Activated T-cell treated with anti-CD3 and anti-CD28 coated beads for 48 hours (primary cell): ENCODE data around the gene GRSF1.
"Not testable (repeated sequence)": the region's sequence is repeated elsewhere in the genome, so short reads cannot be mapped to it uniquely, and the experiment has no call there.

ENCODE experiments used
- DNase-seq: peaks from one replicate; pipeline ENCODE4 v3.0.0-alpha.2; 2020; ENCODE audit warnings: low read depth

The GRSF1 gene

GRCh38 chr4:70833675-70834074, 6.0 kb downstream of the GRSF1 start:
- DNase-seq, result no peak

- DNase-seq, result no peak
These were observed 8.4 kb downstream of the GRSF1 start for GRCh38 chr4:70831293-70831692.

GRCh38 chr4:70830054-70830453, 9.6 kb downstream of the GRSF1 start:
- DNase-seq, result no peak

GRCh38 chr4:70829492-70829891, 10.2 kb downstream of the GRSF1 start:
- no peak for DNase-seq

DNA sequence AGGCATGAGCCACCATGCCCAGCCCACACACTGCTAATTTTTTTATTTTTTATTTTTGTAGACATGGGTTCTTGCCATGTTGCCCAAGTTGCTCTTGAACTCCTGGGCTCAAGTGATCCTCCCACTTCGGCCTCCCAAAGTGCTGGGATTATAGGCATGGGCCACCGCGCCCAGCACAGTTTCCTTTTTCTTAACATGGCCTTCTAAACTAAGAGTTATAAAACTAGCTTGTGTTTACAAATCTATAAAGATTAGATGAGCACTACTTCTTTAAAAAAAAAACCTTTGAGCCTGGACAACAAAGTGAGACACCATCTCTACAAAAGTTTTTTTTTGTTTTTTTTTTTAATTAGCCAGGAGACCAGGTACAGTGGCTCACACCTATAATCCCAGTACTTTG, 10.7 kb downstream of the GRSF1 start:
- DNase-seq, result no peak

GRCh38 chr4:70818921-70819320, 20.8 kb downstream of the GRSF1 start:
- DNase-seq, result no peak

- no peak for DNase-seq
These were observed 21.4 kb downstream of the GRSF1 start for GRCh38 chr4:70818173-70818855.

DNA sequence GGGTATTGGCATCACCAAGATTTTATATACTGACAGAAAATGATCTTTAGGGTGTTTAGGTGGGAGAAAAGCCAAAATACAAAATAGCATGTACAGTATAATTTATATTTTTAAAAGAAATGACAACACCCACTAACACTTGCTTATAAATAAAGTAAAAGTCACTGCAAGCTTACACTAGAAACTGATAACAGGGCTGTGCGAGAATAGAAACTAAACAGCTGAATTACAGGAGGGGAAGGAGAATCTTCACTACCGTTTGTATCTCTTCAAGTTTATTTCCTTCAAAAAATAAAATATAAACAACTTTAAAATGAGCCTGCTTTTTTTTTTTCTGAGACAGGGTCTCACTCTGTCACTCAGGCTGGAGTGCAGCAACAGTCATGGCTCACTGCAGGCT, 22.8 kb downstream of the GRSF1 start:
- DNase-seq, result no peak

- DNase-seq, result no peak
These were observed 24.3 kb downstream of the GRSF1 start for GRCh38 chr4:70815370-70815769.

DNA sequence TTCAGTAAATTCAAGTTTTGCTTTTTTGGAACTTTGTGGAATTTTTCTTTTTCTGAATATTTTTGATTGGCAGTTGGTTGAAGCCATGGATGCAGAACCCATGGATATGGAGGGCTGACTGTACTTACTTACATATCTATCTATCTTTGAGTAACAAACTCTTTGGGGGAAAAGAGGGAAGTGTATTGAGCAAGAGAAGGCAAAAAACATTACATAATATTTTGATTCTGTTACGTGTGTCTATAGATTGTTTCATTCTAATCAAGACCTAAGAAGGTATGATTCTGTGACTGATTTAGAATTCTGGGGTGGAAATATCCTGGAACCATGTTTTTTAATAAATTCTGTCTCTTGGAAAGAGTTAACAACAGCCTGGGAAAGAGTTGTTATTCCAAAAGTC, 31.5 kb downstream of the GRSF1 start:
- DNase-seq, result no peak

DNA sequence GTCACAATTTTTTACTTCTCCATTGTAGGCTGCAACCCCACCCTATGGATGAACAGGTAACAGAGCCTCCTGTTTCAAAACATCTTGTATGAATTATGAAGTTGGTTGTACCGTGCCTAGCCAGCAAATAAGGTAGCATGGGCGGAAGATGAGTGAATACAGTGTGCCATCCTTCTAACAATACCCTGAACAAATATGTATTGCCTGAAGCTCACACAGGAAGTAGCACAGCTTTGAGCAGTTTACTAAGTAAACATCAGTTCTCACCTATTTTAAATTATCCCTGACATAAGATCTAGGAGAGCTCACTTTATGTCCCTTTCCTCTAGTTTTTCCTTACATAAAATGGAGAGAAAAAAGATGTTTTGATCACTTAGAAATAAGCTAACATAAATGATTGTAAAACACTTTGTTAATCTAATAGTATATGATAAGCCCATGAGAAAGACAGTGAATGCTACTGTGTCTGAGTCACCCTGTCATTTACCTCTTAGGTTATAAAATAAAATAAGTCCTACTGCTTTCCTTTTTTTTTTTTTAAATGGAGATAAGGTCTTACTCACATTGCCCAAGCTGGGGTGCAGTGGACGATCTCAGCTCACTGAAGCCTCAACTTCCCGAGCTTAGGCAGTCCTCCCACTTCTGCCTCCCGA, 36.6 kb downstream of the GRSF1 start:
- no peak for DNase-seq

GRCh38 chr4:70801265-70801809, 38.4 kb downstream of the GRSF1 start:
- DNase-seq, result peak; percentile 3

- no peak for DNase-seq
These were observed 46.1 kb downstream of the GRSF1 start for GRCh38 chr4:70793626-70794025.

GRCh38 chr4:70788733-70789132, 51.0 kb downstream of the GRSF1 start:
- DNase-seq, result no peak

DNA sequence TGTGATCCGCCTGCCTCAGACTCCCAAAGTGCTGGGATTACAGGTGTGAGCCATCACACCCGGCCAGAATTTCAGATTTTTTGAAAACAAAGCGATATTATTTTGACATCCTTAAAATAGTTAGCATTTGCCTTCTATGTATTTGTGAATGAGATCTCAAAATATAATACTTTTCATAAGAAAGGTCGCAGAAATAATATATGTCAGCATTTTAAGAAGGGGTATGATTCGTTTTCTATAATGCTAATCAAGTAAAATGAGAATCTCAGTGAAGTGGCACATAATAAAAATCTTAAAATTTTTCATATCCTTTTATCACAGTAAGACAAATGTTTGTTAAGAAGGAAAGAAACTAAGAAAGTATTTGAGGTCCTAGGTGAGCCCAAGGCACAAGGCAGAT, 52.2 kb downstream of the GRSF1 start:
- DNase-seq, result no peak

DNA sequence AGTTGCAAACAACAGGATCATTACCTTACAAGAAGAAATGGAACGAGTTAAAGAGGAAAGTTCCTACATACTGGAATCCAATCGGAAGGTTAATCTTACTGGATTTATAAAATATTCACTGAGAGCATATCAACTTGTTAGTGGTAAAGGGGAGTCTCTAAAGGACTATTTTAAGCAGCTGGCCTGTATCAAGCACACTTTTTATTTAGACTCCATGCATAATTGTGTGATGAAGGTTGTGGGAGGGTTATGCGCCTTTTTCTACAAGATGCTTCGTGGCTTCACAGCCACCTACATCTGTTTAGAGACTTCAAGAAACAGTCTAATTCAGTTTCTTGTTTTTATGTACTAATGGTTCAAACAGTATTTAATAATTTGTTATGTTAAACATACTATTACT, 56.6 kb downstream of the GRSF1 start:
- DNase-seq, result no peak

- no peak for DNase-seq
These were observed 60.7 kb downstream of the GRSF1 start for GRCh38 chr4:70778888-70779422.

- no peak for DNase-seq
These were observed 66.6 kb downstream of the GRSF1 start for GRCh38 chr4:70772929-70773555.

DNA sequence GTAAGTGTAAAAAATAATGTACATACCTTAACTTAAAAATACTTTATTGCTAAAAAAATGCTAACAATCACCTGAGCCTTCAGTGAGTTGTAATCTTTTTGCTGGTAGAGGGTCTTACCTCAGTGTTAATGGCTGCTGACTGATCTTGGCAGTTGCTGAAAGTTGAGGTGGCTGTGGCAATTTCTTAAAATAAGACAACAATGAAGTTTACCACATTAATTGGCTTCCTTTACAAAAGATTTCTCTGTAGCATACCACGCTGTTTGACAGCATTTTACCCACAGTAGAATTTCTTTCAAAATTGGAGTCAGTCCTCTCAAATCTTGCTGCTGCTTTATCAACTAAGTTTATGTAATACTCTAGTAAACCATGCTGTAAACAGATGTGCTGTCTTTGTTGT, 70.3 kb downstream of the GRSF1 start:
- not testable (repeated sequence) for DNase-seq

DNA sequence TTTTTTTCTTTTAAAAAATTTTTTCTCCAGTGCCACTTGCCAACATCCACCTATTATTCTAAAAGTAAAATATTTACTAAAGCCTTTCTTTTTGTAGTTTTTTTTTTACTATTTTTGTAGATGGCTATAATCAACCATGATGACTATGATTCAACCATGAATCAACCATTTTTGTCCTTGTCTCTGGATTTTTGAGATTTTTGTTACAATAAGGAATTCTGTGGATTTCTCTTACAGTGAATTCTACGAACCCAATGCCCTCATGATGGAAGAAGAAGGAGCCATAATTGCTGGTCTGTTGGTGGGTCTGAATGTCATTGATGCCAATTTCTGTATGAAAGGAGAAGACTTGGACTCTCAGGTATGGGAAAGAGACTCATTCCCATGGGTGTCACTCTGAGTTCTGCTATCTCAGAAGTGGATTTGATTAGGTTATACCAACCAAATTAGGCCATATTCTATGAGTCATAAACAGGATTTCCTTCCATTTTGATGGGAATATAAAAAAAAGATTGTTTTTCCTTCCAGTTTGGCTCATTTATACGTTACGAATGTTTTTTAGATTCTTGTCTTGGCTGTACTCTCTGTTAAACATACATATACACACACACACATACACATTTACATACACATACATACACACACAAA, 71.3 kb downstream of the GRSF1 start:
- DNase-seq, result no peak
